ENCODE results near the gene TUBGCP6.
A peak's percentile ranks its signal among the peaks of the same experiment; 100 is the strongest.

Gene TUBGCP6

GRCh38 chr22:50264946-50265669 lies 20.3 kb upstream of the TUBGCP6 start:
- H3K27ac ChIP-seq = peak overlapping the region; percentile 29
- TF ChIP-seq CTCF (IDR thresholded peaks at IDR 0.05) (no peak), ZFX (IDR thresholded peaks at IDR 0.05; ENCODE audit: borderline replicate concordance) (no peak)

GRCh38 chr22:50264104-50264745 lies 19.4 kb upstream of the TUBGCP6 start:
- TF ChIP-seq CTCF (IDR thresholded peaks at IDR 0.05) (no peak), ZFX (IDR thresholded peaks at IDR 0.05; ENCODE audit: borderline replicate concordance) (no peak)
- peak overlapping the region; percentile 29 for H3K27ac ChIP-seq

GRCh38 chr22:50262973-50263617 lies 18.3 kb upstream of the TUBGCP6 start:
- no peak for TF ChIP-seq ZFX (IDR thresholded peaks at IDR 0.05; ENCODE audit: borderline replicate concordance)
- TF ChIP-seq CTCF (IDR thresholded peaks at IDR 0.05) = no peak
- H3K27ac ChIP-seq = peak overlapping the region; percentile 91

- peak overlapping the region; percentile 91 for H3K27ac ChIP-seq
- no peak for TF ChIP-seq ZFX (IDR thresholded peaks at IDR 0.05; ENCODE audit: borderline replicate concordance)
- no peak for TF ChIP-seq CTCF (IDR thresholded peaks at IDR 0.05)
These were observed 17.7 kb upstream of the TUBGCP6 start for GRCh38 chr22:50262460-50262911.

DNA sequence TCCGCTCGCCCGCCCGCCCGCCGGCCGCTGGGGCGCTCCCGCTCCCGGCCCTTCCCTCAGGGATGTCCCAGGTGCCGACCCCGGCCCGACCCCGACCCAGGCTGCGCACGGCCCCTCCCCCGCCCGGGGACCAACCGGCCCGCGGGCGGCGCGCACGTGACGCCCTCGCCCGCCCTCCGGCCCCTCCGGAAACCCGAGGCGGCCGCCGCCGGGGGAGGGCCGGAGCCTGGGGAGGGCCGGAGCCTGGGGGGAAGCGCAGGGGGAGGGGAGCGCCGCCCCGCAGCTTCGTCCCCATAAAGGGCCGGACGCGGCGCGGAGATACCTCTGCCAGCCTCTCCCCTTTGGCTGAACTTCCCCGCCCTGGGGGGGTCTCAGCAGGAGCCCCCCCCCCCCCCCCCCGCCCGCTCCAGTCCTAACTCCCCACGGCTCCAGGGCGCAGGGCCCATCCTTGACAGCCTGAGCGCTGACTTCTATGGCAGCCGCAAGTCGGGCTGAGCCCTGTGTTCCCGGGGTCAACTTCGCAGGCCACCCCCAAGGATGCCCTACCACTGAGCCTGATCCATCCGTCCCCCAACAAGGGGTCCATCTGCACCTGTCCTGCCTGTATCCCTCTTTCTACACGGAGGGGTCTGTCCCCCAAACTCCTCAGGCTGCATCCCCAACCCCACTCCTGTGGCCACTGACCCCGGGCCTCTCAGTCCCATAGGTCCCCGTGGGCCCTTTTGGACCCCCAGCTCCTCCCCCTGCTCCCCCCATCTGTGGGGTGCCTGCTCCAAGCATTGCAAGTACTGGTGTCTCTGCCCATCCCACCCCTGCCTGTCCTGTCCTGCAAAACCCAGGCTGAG lies 17.0 kb upstream of the TUBGCP6 start, which contains the start of gene MAPK12:
Gene MAPK12 (minus strand): TSS at position 69 of the 845 bp plus-strand sequence. CDS start 174 bp downstream, outside the sequence.
- TF ChIP-seq CTCF (IDR thresholded peaks at IDR 0.05) = no peak
- TF ChIP-seq ZFX (IDR thresholded peaks at IDR 0.05; ENCODE audit: borderline replicate concordance) = no peak
- peak within 1 kb of the TSS; percentile 91 for H3K27ac ChIP-seq

GRCh38 chr22:50260801-50261614 lies 16.2 kb upstream of the TUBGCP6 start:
- peak overlapping the region; percentile 91 for H3K27ac ChIP-seq
- TF ChIP-seq ZFX (IDR thresholded peaks at IDR 0.05; ENCODE audit: borderline replicate concordance) (no peak), CTCF (IDR thresholded peaks at IDR 0.05) (no peak)
